SHP77 (cell line): ENCODE data around the gene PLXNC1.
"Not testable (repeated sequence)": the region's sequence is repeated elsewhere in the genome, so short reads cannot be mapped to it uniquely, and the experiment has no call there.

Experiments used
- DNase-seq, 2 experiments: peaks; one replicate each; lab custom pipeline; 2025; lab: John Stamatoyannopoulos, UW

PLXNC1 gene

GRCh38 chr12:94297096-94297699, 148.8 kb downstream of the PLXNC1 start:
- no peak for DNase-seq

- DNase-seq, result no peak
Measured at GRCh38 chr12:94297876-94298505, 149.6 kb downstream of the PLXNC1 start.

GRCh38 chr12:94299846-94300245, 151.5 kb downstream of the PLXNC1 start:
- DNase-seq, result no peak

GRCh38 chr12:94304012-94304411, 155.6 kb downstream of the PLXNC1 start:
- no peak for DNase-seq

GRCh38 chr12:94304566-94305061, 156.2 kb downstream of the PLXNC1 start:
- no peak for DNase-seq

GRCh38 chr12:94305130-94305957, 157.0 kb downstream of the PLXNC1 start:
- DNase-seq, result no peak

- no peak for DNase-seq
Measured at GRCh38 chr12:94308612-94309011, 160.2 kb downstream of the PLXNC1 start.

- no peak for DNase-seq
Measured at GRCh38 chr12:94309373-94309772, 161.0 kb downstream of the PLXNC1 start.

GRCh38 chr12:94312378-94312777, 164.0 kb downstream of the PLXNC1 start:
- no peak for DNase-seq

GRCh38 chr12:94316600-94316999, 168.2 kb downstream of the PLXNC1 start:
- DNase-seq, result not testable (repeated sequence)

- no peak for DNase-seq
Measured at GRCh38 chr12:94318181-94318580, 169.8 kb downstream of the PLXNC1 start.

- DNase-seq, result no peak
Measured at GRCh38 chr12:94320109-94320508, 171.7 kb downstream of the PLXNC1 start.

GRCh38 chr12:94322346-94322745, 174.0 kb downstream of the PLXNC1 start:
- DNase-seq, result no peak

- no peak for DNase-seq
Measured at GRCh38 chr12:94326234-94326633, 177.9 kb downstream of the PLXNC1 start.

GRCh38 chr12:94326727-94327126, 178.3 kb downstream of the PLXNC1 start:
- no peak for DNase-seq

- DNase-seq, result no peak
Measured at GRCh38 chr12:94327809-94328208, 179.4 kb downstream of the PLXNC1 start.

GRCh38 chr12:94329366-94329765, 181.0 kb downstream of the PLXNC1 start:
- no peak for DNase-seq

- no peak for DNase-seq
Measured at GRCh38 chr12:94333396-94333795, 185.0 kb downstream of the PLXNC1 start.

GRCh38 chr12:94336211-94336925, 188.0 kb downstream of the PLXNC1 start:
- no peak for DNase-seq

GRCh38 chr12:94338006-94338794, 189.8 kb downstream of the PLXNC1 start:
- DNase-seq, result no peak

GRCh38 chr12:94340573-94340972, 192.2 kb downstream of the PLXNC1 start:
- DNase-seq, result no peak
